ENCODE results near the gene RHBDL3.
A peak's percentile ranks its signal among the peaks of the same experiment; 100 is the strongest.
"Not testable (repeated sequence)": the region's sequence is repeated elsewhere in the genome, so short reads cannot be mapped to it uniquely, and the experiment has no call there.

The RHBDL3 gene

DNA sequence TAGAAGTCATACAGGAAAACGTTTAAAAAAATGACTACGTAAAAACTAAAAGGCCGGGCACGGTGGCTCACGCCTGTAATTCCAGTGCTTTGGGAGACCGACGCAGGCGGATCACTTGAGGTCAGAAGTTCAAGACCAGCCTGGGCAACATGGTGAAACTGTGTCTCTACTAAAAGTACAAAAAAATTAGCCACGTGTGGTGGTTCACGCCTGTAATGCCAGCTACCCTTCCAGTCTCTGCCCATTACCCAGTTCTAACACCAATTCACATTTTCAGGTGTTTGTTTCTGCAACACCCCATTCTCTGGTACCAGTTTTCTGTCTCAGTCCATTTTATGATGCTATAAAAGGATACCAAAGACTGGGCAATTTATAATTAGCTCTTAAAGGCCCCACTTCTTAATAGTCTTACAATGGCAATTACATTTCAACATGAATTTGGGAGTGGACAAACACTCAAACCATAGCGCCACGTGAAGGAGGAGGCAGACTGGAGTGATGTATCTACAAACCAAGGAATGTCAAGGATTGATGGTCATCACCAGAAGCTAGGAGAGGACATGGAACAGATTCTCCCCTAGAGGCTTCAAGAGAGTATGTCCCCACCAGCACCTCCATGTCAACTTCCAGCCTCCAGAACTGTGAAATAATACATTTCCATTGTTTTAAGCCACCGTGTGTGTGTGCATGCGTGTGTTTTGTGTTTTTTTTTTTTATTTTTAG lies 77.1 kb downstream of the RHBDL3 start:
- no peak for DNase-seq (ENCODE audit: low read depth)
- peak overlapping the region; percentile 81 for H3K4me3 ChIP-seq (ENCODE audit: low read length)
- TF ChIP-seq, protein P1, sequence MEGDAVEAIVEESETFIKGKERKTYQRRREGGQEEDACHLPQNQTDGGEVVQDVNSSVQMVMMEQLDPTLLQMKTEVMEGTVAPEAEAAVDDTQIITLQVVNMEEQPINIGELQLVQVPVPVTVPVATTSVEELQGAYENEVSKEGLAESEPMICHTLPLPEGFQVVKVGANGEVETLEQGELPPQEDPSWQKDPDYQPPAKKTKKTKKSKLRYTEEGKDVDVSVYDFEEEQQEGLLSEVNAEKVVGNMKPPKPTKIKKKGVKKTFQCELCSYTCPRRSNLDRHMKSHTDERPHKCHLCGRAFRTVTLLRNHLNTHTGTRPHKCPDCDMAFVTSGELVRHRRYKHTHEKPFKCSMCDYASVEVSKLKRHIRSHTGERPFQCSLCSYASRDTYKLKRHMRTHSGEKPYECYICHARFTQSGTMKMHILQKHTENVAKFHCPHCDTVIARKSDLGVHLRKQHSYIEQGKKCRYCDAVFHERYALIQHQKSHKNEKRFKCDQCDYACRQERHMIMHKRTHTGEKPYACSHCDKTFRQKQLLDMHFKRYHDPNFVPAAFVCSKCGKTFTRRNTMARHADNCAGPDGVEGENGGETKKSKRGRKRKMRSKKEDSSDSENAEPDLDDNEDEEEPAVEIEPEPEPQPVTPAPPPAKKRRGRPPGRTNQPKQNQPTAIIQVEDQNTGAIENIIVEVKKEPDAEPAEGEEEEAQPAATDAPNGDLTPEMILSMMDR (IDR thresholded peaks at IDR 0.05; ENCODE audit: insufficient read depth, low read depth, low read length, missing control alignments) = no peak

DNA sequence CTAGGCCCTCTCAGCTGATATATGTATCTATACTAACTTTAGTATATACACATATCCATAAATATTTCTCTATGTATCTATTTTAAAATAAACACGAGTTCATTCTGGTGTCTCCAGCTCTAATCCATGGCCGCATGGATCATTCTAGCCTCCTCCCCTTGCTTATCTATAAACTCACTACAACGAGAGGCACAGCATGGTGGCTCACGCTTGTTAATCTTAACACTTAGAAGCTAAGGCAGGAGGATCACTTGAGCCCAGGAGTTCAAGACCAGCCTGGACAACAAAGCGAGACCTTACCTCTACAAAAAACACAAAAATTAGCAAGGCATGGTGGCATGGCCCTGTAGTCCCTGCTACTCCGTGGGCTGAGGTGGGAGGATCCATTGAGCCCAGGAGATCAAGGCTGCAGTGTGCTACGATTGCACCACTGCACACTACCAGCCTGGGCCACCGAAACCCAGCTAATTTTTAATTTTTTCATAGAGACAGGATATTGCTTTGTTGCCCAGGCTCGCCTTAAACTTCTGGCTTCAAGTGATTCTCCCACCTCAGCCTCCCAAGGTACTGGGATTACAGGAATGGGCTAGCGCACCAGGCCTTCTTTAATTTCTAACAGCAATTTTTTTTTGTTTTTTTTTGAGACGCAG lies 80.4 kb downstream of the RHBDL3 start:
- TF ChIP-seq, protein P1 (IDR thresholded peaks at IDR 0.05; ENCODE audit: insufficient read depth, low read depth, low read length, missing control alignments) = no peak
- DNase-seq (ENCODE audit: low read depth) = no peak
- no peak overlapping the region for H3K4me3 ChIP-seq (ENCODE audit: low read length)

DNA sequence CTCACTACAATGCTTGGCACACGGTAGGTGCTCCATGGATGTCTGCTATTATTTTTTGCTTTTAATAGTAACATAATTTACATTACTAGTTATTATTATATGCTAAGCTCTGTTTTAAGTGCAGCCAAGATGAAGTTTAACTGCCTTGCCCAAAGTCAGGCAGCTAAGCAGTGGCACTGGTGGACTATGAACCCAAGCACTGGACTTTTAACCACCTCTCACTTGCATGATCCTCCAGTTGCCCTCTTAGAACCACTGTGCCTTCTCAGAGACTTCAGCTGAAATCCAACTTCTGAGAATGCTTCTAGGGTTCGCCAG lies 82.8 kb downstream of the RHBDL3 start:
- no peak overlapping the region for H3K4me3 ChIP-seq (ENCODE audit: low read length)
- TF ChIP-seq, protein P1 (IDR thresholded peaks at IDR 0.05; ENCODE audit: insufficient read depth, low read depth, low read length, missing control alignments) = no peak
- DNase-seq (ENCODE audit: low read depth) = no peak

DNA sequence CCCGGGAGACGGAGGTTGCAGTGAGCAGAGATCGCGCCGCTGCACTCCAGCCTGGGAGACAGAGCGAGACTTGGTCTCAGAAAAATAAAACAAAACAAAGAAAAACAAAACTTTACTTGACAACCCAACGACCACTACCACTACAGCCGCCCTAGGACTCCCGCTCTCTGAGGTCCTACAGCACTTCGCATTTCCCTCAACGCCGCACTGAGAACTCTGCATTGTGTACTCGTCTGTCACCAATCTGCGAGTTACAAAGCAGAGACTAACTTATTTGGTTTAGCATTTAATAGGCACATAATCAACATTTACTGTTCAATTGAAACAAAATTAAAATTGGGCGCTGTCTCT lies 83.8 kb downstream of the RHBDL3 start:
- TF ChIP-seq, protein P1 (IDR thresholded peaks at IDR 0.05; ENCODE audit: insufficient read depth, low read depth, low read length, missing control alignments) = no peak
- peak; percentile 22 for DNase-seq (ENCODE audit: low read depth)
- peak overlapping the region; percentile 100 for H3K4me3 ChIP-seq (ENCODE audit: low read length)

DNA sequence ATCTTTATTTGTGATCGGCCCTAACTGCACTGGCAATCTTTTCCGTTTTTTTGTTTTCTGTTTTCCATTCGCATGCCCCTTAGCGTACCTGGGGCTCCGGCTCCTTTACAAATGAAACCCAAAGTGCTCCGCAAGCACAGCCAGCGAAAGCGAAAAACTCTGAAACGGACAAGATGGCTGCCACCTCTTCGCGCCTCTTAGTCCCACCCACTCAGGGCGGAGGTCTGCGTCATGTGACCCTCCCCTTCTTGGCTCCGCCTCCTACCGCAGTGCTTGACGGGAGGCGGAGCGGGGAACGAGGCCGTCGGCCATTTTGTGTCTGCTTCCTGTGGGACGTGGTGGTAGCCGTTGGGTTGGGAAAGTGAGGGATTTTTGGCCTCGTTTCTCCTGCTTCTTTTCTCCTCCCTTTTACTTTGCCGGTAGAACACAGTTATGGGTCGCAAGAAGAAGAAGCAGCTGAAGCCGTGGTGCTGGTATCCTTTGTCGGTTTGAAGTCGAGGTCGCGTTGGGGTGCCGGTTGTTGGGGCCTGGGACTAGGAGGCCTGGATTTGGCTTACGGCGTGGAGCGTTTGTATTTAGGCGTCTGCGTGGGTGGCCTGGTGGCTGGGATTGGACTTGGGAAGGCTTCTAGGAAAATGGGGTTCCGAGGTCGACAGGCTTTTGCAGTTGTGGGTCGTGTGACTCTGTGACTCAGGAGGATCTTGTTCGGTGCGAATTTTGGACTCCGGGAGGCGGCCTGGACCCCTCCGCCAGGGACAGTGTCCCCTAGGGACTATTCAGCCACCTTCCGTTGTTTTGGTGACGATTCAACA lies 84.4 kb downstream of the RHBDL3 start, which contains the start of gene ZNF207:
ZNF207 (plus strand) TSS at position 304 of the 812 bp plus-strand sequence; CDS start at position 433, 129 bp downstream.
- peak; percentile 97 for DNase-seq (ENCODE audit: low read depth)
- H3K4me3 ChIP-seq (ENCODE audit: low read length) = peak within 1 kb of the TSS; percentile 100
- TF ChIP-seq, protein P1 (IDR thresholded peaks at IDR 0.05; ENCODE audit: insufficient read depth, low read depth, low read length, missing control alignments) = no peak

DNA sequence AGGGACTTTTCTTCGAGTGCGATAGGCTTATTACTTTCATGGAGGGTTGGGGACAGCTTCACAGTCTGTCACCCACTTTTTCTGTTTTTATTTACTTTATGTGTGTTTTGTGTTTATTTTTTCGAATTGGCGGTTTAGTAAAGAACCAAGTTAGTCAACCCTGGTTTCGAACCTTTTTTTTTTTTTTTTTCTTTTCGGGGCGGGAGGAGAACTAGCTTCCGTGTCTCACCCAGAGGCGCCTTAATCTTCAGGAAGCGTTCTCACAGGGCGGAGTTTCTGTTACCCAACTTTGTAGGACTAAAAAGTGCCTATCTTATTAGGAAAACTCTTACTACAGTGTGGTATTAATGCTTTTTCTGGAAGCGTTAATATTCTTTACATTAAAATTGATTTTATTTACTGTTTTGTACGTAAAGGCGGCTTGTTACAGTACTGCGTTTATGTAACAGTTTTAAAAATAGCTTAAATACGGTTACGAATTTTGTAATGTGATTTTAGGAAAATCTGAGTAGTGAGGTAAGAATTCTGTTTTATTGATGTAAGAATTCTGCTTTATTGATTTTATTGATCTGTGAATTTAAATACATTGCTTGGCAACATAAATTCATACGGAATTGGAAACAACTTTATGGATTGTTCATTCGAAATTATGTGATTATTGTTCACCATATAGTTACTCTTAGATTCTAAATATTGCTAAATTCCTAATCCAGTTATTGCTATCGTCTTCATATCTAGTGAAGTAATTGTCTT lies 85.2 kb downstream of the RHBDL3 start:
- H3K4me3 ChIP-seq (ENCODE audit: low read length) = peak overlapping the region; percentile 100
- TF ChIP-seq, protein P1 (IDR thresholded peaks at IDR 0.05; ENCODE audit: insufficient read depth, low read depth, low read length, missing control alignments) = no peak
- DNase-seq (ENCODE audit: low read depth) = peak; percentile 81

DNA sequence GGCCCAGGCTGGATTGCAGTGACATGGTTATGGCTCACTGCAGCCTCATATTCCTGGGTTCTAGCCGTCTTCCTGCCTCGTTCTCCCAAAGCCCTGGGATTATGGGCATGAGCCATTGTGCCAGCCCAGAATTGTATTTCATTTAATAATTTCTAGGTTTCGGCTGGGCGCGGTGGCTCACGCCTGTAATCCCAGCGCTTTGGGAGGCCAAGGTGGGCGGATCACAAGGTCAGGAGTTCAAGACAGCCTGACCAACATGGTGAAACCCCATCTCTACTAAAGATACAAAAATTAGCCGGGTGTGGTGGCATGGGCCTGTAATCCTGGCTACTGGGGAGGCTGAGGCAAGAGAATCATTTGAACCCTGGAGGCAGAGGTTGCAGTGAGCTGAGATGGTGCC lies 87.1 kb downstream of the RHBDL3 start:
- H3K4me3 ChIP-seq (ENCODE audit: low read length) = peak overlapping the region; percentile 100

More for the DNA sequence above, 87.1 kb downstream of the RHBDL3 start:
- DNase-seq (ENCODE audit: low read depth) = not testable (repeated sequence)

Data from epithelial cell of esophagus (primary cell).